Nasal cavity respiratory epithelium epithelial cell of viscerocranial mucosa (primary cell): Measurements from ENCODE around the gene EXOSC1. TPM values are rescaled to one million over a fixed set of nuclear protein-coding genes. Genes with fewer than 3 reads are reported as not detected.

Experiments
- total RNA-seq: library from RNA; depleted of rRNA; stranded (reverse); fragments of >200 nt; gene quantifications from 2 replicates; pipeline ENCODE4 v1.2.3, GENCODE V29; 2014

EXOSC1 gene
- 31.8 and 41.4 TPM in 2 replicates for total RNA-seq

GRCh38 chr10:97445722-97446639 is at the start of gene EXOSC1, which contains the start of gene ZDHHC16:
Gene EXOSC1 (minus strand): TSS chr10:97446006. CDS start chr10:97445985, 21 bp downstream.
Gene ZDHHC16 (plus strand): TSS chr10:97446175. CDS start chr10:97451676, 5,501 bp downstream.

GRCh38 chr10:97425964-97426775 is 19.6 kb downstream of the EXOSC1 start, which contains the start of gene PGAM1:
Gene PGAM1 (plus strand): TSS chr10:97426191. CDS start chr10:97426308, 117 bp downstream.

GRCh38 chr10:97400665-97401454 is 44.9 kb downstream of the EXOSC1 start, which contains the start of gene RRP12:
Gene RRP12 (minus strand): TSS chr10:97401340. CDS start chr10:97401231, 109 bp downstream.

Other genes with a start within 250 kb of the EXOSC1 start
- gene ARHGAP19, start 153.4 kb downstream of the EXOSC1 start, total RNA-seq: 7.2 and 7.9 TPM in 2 replicates
- gene FRAT1, start 126.7 kb downstream of the EXOSC1 start, total RNA-seq: 0.68 and 1.1 TPM in 2 replicates
- gene FRAT2, start 111.3 kb downstream of the EXOSC1 start, total RNA-seq: 8.2 and 10.0 TPM in 2 replicates
- 47.8 and 53.1 TPM in 2 replicates for gene RRP12, start 44.7 kb downstream of the EXOSC1 start, total RNA-seq
- 275 and 341 TPM in 2 replicates for gene PGAM1, start 19.8 kb downstream of the EXOSC1 start, total RNA-seq
- 24.3 and 36.1 TPM in 2 replicates for gene ZDHHC16, start 169 bp upstream of the EXOSC1 start, total RNA-seq
- 34.2 and 50.1 TPM in 2 replicates for gene MMS19, start 52.4 kb upstream of the EXOSC1 start, total RNA-seq
- 13.0 and 18.2 TPM in 2 replicates for gene UBTD1, start 52.9 kb upstream of the EXOSC1 start, total RNA-seq
- gene ANKRD2, start 126.8 kb upstream of the EXOSC1 start, total RNA-seq: under 0.01 and 0.43 TPM in 2 replicates
- gene HOGA1, start 138.4 kb upstream of the EXOSC1 start, total RNA-seq: 0.21 and 0.34 TPM in 2 replicates
- gene C10orf62, start 143.7 kb upstream of the EXOSC1 start, total RNA-seq: not detected in 2 replicates
- gene MORN4, start 187.5 kb upstream of the EXOSC1 start, total RNA-seq: 10.0 and 11.3 TPM in 2 replicates
- 37.3 and 51.8 TPM in 2 replicates for gene PI4K2A, start 194.7 kb upstream of the EXOSC1 start, total RNA-seq
- 48.2 and 104 TPM in 2 replicates for gene AVPI1, start 241.2 kb upstream of the EXOSC1 start, total RNA-seq